ENCODE measurements around the gene LAD1. TPM values are rescaled to one million over a fixed set of nuclear protein-coding genes. Genes with fewer than 3 reads are reported as not detected.

Gene LAD1
- total and polyA plus RNA-seq, 2 of the 4 experiments (the other 2 are of a cell fraction): under 0.01 to 0.07 TPM

DNA sequence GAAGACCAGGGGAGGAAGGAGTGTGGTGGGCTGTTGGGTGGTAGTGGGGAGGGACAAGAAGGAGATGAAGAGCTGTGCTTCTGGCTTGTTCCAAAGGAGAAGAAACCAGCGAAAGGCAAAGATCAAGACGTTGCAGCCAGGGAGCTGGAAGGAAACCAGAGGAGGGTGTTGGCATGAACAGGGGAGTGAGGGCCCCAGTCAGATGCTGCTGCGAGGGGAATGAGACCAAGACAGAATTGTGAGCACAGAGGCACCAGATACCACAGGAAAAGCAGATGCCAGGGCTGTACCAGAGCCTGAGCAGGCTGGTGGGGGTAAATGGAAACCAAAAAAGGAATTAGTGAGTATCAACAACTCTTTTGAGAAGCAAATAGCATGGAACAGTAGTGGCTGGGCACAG is 6.0 kb downstream of the LAD1 start:
- H3K23ac ChIP-seq (ENCODE audit: low read depth, low read length): no peak overlapping the region
- H3K4me3 ChIP-seq (ENCODE audit: insufficient read depth, low read depth, low read length): no peak overlapping the region
- no peak overlapping the region for H4K5ac ChIP-seq (ENCODE audit: low read depth, low read length)
- H3K18ac ChIP-seq (ENCODE audit: low read depth, low read length): no peak overlapping the region
- H3K4me2 ChIP-seq (ENCODE audit: low read depth, low read length): no peak overlapping the region
- no peak overlapping the region for H2AK5ac ChIP-seq (ENCODE audit: low read depth, low read length)
- peaks cover 66% of the 10 kb centered on the region for H3K27me3 ChIP-seq (ENCODE audit: control insufficient read depth, insufficient read depth, low read length)
- no peak overlapping the region for H2BK5ac ChIP-seq (ENCODE audit: low read depth, low read length, poor library complexity, severe bottlenecking)
- H3K9me3 ChIP-seq (ENCODE audit: control insufficient read depth, insufficient read depth, low read length): no peaks in the 10 kb centered on the region
- no peak overlapping the region for H2BK15ac ChIP-seq (ENCODE audit: low read depth, low read length)
- no peak overlapping the region for H3K27ac ChIP-seq (ENCODE audit: insufficient read depth, low read length)
- ChIA-PET POLR2A (ENCODE audit: unreplicated experiment) (no interaction called here), CTCF (no interaction called here)
- no peak overlapping the region for H4K8ac ChIP-seq (ENCODE audit: low read depth in 2 of 2, low read length in 2 of 2)
- dilution Hi-C loops (cut with HindIII; ENCODE audit: low sequenced_read_pairs, unreplicated experiment) (no loop called here), intact Hi-C loops (cut with micrococcal nuclease) (no loop called here), in situ Hi-C loops (cut with MboI; ENCODE audit: low sequenced_read_pairs) (no loop called here)
- ATAC-seq (ENCODE audit: low read depth) (no peak), DNase-seq (no peak)
- no peak overlapping the region for H2AFZ ChIP-seq (replicated peaks; ENCODE audit: low read length, poor library complexity)
- BruUV-seq (replicated peaks): no TSS peak
- no peak overlapping the region for H3K56ac ChIP-seq (ENCODE audit: extremely low read depth, insufficient read depth, low read length)
- no peaks in the 10 kb centered on the region for H4K20me1 ChIP-seq (ENCODE audit: insufficient read depth, low read length)
- H3K4me1 ChIP-seq (ENCODE audit: control insufficient read depth, insufficient read depth, low read length): no peaks in the 10 kb centered on the region
- no peak overlapping the region for H2AK9ac ChIP-seq (replicated peaks; ENCODE audit: low read depth, low read length, poor library complexity)
- H2BK20ac ChIP-seq (ENCODE audit: low read depth, low read length): no peak overlapping the region
- H3K9me1 ChIP-seq (ENCODE audit: insufficient read depth, low read length): no peaks in the 10 kb centered on the region
- TF ChIP-seq MAZ (IDR thresholded peaks at IDR 0.05; ENCODE audit: borderline replicate concordance, low read depth, low read length): no peak
- no peak for TF ChIP-seq CEBPB (IDR thresholded peaks at IDR 0.05; ENCODE audit: low read depth, low read length)
- TF ChIP-seq, protein P1, sequence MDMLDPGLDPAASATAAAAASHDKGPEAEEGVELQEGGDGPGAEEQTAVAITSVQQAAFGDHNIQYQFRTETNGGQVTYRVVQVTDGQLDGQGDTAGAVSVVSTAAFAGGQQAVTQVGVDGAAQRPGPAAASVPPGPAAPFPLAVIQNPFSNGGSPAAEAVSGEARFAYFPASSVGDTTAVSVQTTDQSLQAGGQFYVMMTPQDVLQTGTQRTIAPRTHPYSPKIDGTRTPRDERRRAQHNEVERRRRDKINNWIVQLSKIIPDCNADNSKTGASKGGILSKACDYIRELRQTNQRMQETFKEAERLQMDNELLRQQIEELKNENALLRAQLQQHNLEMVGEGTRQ (IDR thresholded peaks at IDR 0.05; ENCODE audit: low read depth, low read length): no peak
- no peak for TF ChIP-seq SMC3 (IDR thresholded peaks at IDR 0.05; ENCODE audit: low read depth, low read length)
- no peak for TF ChIP-seq CTCF (conservative IDR thresholded peaks at IDR 0.05; ENCODE audit: low read depth, low read length)
- TF ChIP-seq FOS (IDR thresholded peaks at IDR 0.05; ENCODE audit: low read depth, low read length): no peak
- no peak for TF ChIP-seq MAFK (IDR thresholded peaks at IDR 0.05; ENCODE audit: low read depth, low read length)
- H2BK120ac ChIP-seq (ENCODE audit: low read depth, low read length): no peak overlapping the region
- no peaks in the 10 kb centered on the region for H3K79me1 ChIP-seq (ENCODE audit: low read depth in 1 of 2, low read length in 2 of 2)
- H3K4ac ChIP-seq (ENCODE audit: low read depth, low read length): no peak overlapping the region
- H3K14ac ChIP-seq (replicated peaks; ENCODE audit: low read depth, low read length): no peak overlapping the region
- no peaks in the 10 kb centered on the region for H3K36me3 ChIP-seq (ENCODE audit: control insufficient read depth, insufficient read depth, low read length)
- 49% methylated on average over 3 of the region's 3 CpGs; no CpG with 5 or more reads in 1 of the 2 experiments for WGBS, 2 experiments (ENCODE audit: extremely low coverage in 2 of 2, insufficient read length in 1 of 2)
- no peak overlapping the region for H4K91ac ChIP-seq (ENCODE audit: insufficient read depth, low read depth, low read length)
- no peak overlapping the region for H3K9ac ChIP-seq (ENCODE audit: low read depth, low read length)
